Measurements from ENCODE around the gene COQ9. TPM values are rescaled to one million over a fixed set of nuclear protein-coding genes. Genes with fewer than 3 reads are reported as not detected.

Gene COQ9
- total RNA-seq, 2 experiments from 2014 or later: 28.5 to 29.0 TPM

DNA sequence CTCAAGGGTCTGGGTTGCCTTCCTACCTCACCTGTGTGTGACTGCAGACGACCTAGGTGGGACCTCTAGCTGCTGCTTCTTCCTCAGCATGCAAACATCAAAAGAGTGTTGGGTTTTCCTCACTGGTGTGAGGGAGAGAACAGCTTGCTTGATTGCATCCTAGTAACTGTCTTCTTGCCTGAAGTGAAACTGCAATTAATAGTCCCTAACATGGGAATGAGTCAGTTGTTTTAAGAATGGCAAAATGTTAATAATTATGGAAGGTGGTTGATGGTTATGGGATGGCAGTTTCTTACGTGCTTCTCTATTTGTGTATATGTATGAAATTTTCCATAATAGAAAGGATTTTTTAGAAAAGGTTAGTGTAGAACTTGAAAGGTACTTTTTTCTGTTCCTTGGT lies 21.1 kb downstream of the COQ9 start:
- Mint-ChIP-seq H3K36me3 (ENCODE audit: low read depth) (peaks cover 55% of the 10 kb centered on the region), H3K27ac (no peak overlapping the region), H3K4me3 (no peak overlapping the region), H3K27me3 (no peaks in the 10 kb centered on the region), H3K9me3 (no peaks in the 10 kb centered on the region), H3K4me1 (peaks cover 22% of the 10 kb centered on the region)
- ChIA-PET CTCF (no interaction called here), POLR2A (interaction anchor here (1.0 kb wide), 1 partner anchor 21 kb away, joined by 6 read pairs; the partner anchor contains the start of gene COQ9)
- DNase-seq: no peak

GRCh38 chr16:57469046-57469445 lies 21.8 kb downstream of the COQ9 start:
- no peaks in the 10 kb centered on the region for H3K9me3 Mint-ChIP-seq
- no peak overlapping the region for H3K27ac Mint-ChIP-seq
- peaks cover 15% of the 10 kb centered on the region for H3K4me1 Mint-ChIP-seq
- H3K4me3 Mint-ChIP-seq: no peak overlapping the region
- no peaks in the 10 kb centered on the region for H3K27me3 Mint-ChIP-seq
- no peak for DNase-seq
- H3K36me3 Mint-ChIP-seq (ENCODE audit: low read depth): peaks cover 55% of the 10 kb centered on the region
- ChIA-PET CTCF (no interaction called here), POLR2A (interaction anchor here (1.0 kb wide), 1 partner anchor 21 kb away, joined by 6 read pairs; the partner anchor contains the start of gene COQ9)

- Mint-ChIP-seq H3K36me3 (ENCODE audit: low read depth) (peaks cover 50% of the 10 kb centered on the region), H3K27me3 (no peaks in the 10 kb centered on the region), H3K9me3 (no peaks in the 10 kb centered on the region), H3K4me3 (no peak overlapping the region), H3K4me1 (peaks cover 10% of the 10 kb centered on the region), H3K27ac (no peak overlapping the region)
- DNase-seq: no peak
- ChIA-PET POLR2A (interaction anchor here (1.2 kb wide), 1 partner anchor 11 kb away, joined by 3 read pairs; no protein-coding TSS in a partner anchor), CTCF (interaction anchor here (1.1 kb wide), 1 partner anchor 49 kb away, joined by 3 read pairs; no protein-coding TSS in a partner anchor)
These were observed 22.7 kb downstream of the COQ9 start for GRCh38 chr16:57469917-57470470.

GRCh38 chr16:57470711-57471110 lies 23.4 kb downstream of the COQ9 start:
- Mint-ChIP-seq H3K27ac (no peak overlapping the region), H3K36me3 (ENCODE audit: low read depth) (peaks cover 45% of the 10 kb centered on the region), H3K4me3 (no peak overlapping the region), H3K4me1 (peaks cover 9% of the 10 kb centered on the region), H3K27me3 (no peaks in the 10 kb centered on the region), H3K9me3 (no peaks in the 10 kb centered on the region)
- ChIA-PET POLR2A (interaction anchor here (1.2 to 5.7 kb wide), 2 partner anchors 8 to 12 kb away, joined by 3 to 30 read pairs; partner anchors contain the start of gene POLR2C), CTCF (interaction anchor here (1.1 to 3.1 kb wide), 2 partner anchors 8 to 49 kb away, joined by 3 to 10 read pairs; partner anchors contain the start of gene POLR2C)
- no peak for DNase-seq

DNA sequence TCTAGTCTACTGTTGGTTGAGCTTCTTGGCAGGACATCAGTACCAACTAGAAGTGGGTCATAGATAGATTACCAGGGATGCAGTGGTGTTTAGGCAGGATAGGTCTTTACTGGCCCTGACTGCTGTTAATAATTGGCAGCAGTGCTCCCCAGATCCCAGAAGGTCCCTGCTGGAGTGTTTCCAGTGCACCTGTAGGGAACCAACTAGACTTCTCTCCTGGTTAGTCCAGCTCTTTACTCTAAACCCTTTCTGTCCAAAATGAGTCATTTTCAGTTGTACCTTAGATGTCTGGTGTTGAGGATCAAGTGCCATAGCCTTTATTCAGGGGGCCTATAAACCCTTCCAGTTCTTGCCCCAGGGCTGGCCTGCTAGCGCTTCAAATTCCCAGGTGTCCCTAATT lies 23.9 kb downstream of the COQ9 start:
- Mint-ChIP-seq H3K4me1 (peaks cover 12% of the 10 kb centered on the region), H3K27me3 (no peaks in the 10 kb centered on the region), H3K4me3 (no peak overlapping the region), H3K27ac (no peak overlapping the region), H3K9me3 (no peaks in the 10 kb centered on the region), H3K36me3 (ENCODE audit: low read depth) (peaks cover 41% of the 10 kb centered on the region)
- ChIA-PET POLR2A (interaction anchor here (1.2 to 5.7 kb wide), 2 partner anchors 8 to 12 kb away, joined by 3 to 30 read pairs; partner anchors contain the start of gene POLR2C), CTCF (interaction anchor here (1.1 to 3.1 kb wide), 2 partner anchors 9 to 48 kb away, joined by 3 to 10 read pairs; partner anchors contain the start of gene POLR2C)
- no peak for DNase-seq

GRCh38 chr16:57471852-57472664 lies 24.8 kb downstream of the COQ9 start:
- POLR2A ChIA-PET: interaction anchor here (5.7 kb wide), 1 partner anchor 9 kb away, joined by 30 read pairs; the partner anchor contains the start of gene POLR2C
- no peak for DNase-seq
- H3K27me3 Mint-ChIP-seq: no peaks in the 10 kb centered on the region
- CTCF ChIA-PET: interaction anchor here (3.1 kb wide), 1 partner anchor 9 kb away, joined by 10 read pairs; the partner anchor contains the start of gene POLR2C
- peak overlapping the region; percentile 21 for H3K27ac Mint-ChIP-seq
- peaks cover 40% of the 10 kb centered on the region for H3K36me3 Mint-ChIP-seq (ENCODE audit: low read depth)
- H3K4me3 Mint-ChIP-seq: no peak overlapping the region
- no peaks in the 10 kb centered on the region for H3K9me3 Mint-ChIP-seq
- peaks cover 16% of the 10 kb centered on the region for H3K4me1 Mint-ChIP-seq

- Mint-ChIP-seq H3K27ac (peak overlapping the region; percentile 21), H3K9me3 (no peaks in the 10 kb centered on the region), H3K4me3 (no peak overlapping the region), H3K4me1 (peaks cover 18% of the 10 kb centered on the region), H3K27me3 (no peaks in the 10 kb centered on the region), H3K36me3 (ENCODE audit: low read depth) (peaks cover 36% of the 10 kb centered on the region)
- no peak for DNase-seq
- POLR2A ChIA-PET: interaction anchor here (1.0 to 5.7 kb wide), 2 partner anchors 9 to 25 kb away, joined by 4 to 30 read pairs; partner anchors contain the start of genes CIAPIN1, COQ9 and POLR2C
- CTCF ChIA-PET: interaction anchor here (3.1 kb wide), 1 partner anchor 10 kb away, joined by 10 read pairs; the partner anchor contains the start of gene POLR2C
These were observed 25.4 kb downstream of the COQ9 start for GRCh38 chr16:57472665-57473060.

DNA sequence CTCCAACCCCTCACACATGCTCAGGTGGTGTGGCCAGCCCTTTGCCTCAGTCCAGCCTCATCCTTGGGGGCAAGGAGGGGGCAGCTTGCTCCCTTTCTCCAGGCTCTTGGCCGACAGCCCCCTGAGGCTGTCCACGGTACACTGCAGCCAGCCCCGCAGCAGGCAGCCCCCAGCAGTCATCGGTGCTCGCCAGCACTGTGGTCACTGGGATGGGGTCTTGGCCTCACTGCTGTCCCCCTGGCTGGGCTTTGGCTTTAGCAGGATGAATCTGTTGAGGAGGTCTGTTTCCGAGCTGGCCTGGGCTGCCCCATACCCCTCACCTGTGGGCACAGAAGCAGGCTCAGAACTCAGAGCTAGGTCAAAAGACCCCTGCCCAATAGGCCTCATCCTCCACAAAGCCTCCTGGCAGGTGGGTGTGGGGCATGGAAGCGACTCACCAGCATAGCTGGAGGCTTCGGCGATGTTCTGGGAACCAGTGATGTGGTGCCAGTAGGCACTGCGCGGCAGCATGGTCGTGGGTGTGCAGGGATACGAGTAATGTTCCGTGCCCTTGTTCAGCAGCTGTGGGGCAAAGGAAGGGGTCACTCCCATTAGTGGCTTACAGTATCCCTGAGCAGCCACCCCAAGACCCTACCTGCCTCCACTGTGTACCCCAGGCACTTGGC lies 26.0 kb downstream of the COQ9 start:
- Mint-ChIP-seq H3K36me3 (ENCODE audit: low read depth) (peaks cover 32% of the 10 kb centered on the region), H3K4me3 (no peak overlapping the region), H3K27ac (no peak overlapping the region), H3K27me3 (no peaks in the 10 kb centered on the region), H3K4me1 (peaks cover 18% of the 10 kb centered on the region), H3K9me3 (no peaks in the 10 kb centered on the region)
- ChIA-PET CTCF (interaction anchor here (3.1 kb wide), 1 partner anchor 11 kb away, joined by 10 read pairs; the partner anchor contains the start of gene POLR2C), POLR2A (interaction anchor here (1.0 to 5.7 kb wide), 2 partner anchors 10 to 26 kb away, joined by 4 to 30 read pairs; partner anchors contain the start of genes CIAPIN1, COQ9 and POLR2C)
- no peak for DNase-seq

GRCh38 chr16:57473906-57474305 lies 26.6 kb downstream of the COQ9 start:
- Mint-ChIP-seq H3K27me3 (no peaks in the 10 kb centered on the region), H3K4me1 (peaks cover 18% of the 10 kb centered on the region), H3K9me3 (no peaks in the 10 kb centered on the region), H3K27ac (no peak overlapping the region), H3K36me3 (ENCODE audit: low read depth) (peaks cover 26% of the 10 kb centered on the region), H3K4me3 (no peak overlapping the region)
- POLR2A ChIA-PET: interaction anchor here (1.3 to 5.7 kb wide), 3 partner anchors 11 to 63 kb away, joined by 5 to 30 read pairs (median 8); partner anchors contain the start of genes CIAPIN1, COQ9 and POLR2C
- no peak for DNase-seq
- CTCF ChIA-PET: interaction anchor here (1.4 to 2.2 kb wide), 3 partner anchors 11 to 46 kb away, joined by 4 to 20 read pairs (median 4); partner anchors contain the start of gene POLR2C

DNA sequence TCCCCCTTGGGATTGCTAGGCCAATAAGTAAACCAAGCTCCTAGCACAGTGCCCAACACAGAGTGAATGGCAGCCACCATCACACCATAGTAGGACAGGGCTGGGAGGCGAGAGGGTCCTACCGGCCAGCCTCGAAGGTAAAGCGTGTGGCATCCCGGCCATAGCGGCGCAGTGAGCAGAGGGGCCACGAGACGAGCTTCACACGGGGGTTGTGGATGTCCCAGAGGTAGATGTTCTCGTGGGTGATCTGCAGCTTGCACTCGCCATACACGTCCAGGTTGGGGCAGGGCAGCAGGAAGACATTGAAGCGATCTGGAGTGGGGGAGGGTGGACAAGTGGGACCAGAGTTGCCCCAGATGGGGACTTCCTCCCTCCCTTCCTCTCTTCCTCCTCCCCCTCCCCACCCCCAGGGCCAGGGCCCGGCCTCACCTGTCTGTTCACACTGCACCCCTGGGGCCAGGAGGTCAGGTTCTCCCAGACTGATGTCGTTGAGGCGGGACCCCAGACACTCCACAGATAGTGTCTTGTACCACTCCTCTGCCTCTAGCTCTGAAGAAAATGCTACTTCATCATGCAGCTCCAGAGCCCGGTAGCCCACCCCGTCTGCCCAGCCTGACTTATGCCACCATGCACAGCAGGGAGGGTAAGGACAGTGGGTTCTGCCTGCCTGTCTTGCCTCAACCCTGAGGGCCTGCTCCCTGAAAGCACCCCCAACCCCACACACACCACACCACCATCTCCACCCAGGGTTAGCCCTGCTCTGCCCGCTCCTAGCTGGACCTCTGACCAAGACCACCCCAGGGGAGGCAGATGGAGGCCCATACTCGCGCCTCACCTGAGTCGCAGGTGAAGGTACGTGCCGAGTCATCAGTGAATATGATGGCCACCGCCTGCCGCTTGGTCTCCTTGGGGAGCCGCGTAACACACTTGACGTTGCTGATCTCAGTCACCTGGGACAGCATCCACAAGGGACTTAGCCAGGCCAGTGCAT lies 27.7 kb downstream of the COQ9 start:
- no peaks in the 10 kb centered on the region for H3K9me3 Mint-ChIP-seq
- DNase-seq: no peak
- peaks cover 17% of the 10 kb centered on the region for H3K36me3 Mint-ChIP-seq (ENCODE audit: low read depth)
- CTCF ChIA-PET: interaction anchor here (1.1 to 2.2 kb wide), 6 partner anchors 10 to 63 kb away, joined by 4 to 20 read pairs (median 5); partner anchors contain the start of genes CIAPIN1, COQ9 and POLR2C
- H3K27ac Mint-ChIP-seq: peak overlapping the region; percentile 35
- H3K27me3 Mint-ChIP-seq: no peaks in the 10 kb centered on the region
- POLR2A ChIA-PET: interaction anchor here (1.3 to 5.7 kb wide), 4 partner anchors 8 to 62 kb away, joined by 3 to 30 read pairs (median 6); partner anchors contain the start of genes CIAPIN1, COQ9 and POLR2C
- no peak overlapping the region for H3K4me3 Mint-ChIP-seq
- peaks cover 18% of the 10 kb centered on the region for H3K4me1 Mint-ChIP-seq

- peak; percentile 86 for DNase-seq
- Mint-ChIP-seq H3K4me3 (no peak overlapping the region), H3K27me3 (no peaks in the 10 kb centered on the region), H3K27ac (peak overlapping the region; percentile 18), H3K9me3 (no peaks in the 10 kb centered on the region), H3K4me1 (peaks cover 18% of the 10 kb centered on the region), H3K36me3 (ENCODE audit: low read depth) (peaks cover 12% of the 10 kb centered on the region)
- POLR2A ChIA-PET: interaction anchor here (1.5 to 5.7 kb wide), 3 partner anchors 9 to 29 kb away, joined by 3 to 30 read pairs (median 8); partner anchors contain the start of genes CIAPIN1, COQ9 and POLR2C
- CTCF ChIA-PET: interaction anchor here (0.5 to 2.2 kb wide), 7 partner anchors 11 to 64 kb away, joined by 3 to 20 read pairs (median 4); partner anchors contain the start of genes CIAPIN1, COQ9 and POLR2C
These were observed 28.5 kb downstream of the COQ9 start for GRCh38 chr16:57475711-57476339.

Measured in activated CD4-positive, alpha-beta memory T cell treated with anti-CD3 and anti-CD28 coated beads, Interleukin-2, amount 10 ng/mL, durations not matched to agents 7 days and 5 days (primary cell).